Measurements from ENCODE around the gene TLCD5.

The TLCD5 gene

DNA sequence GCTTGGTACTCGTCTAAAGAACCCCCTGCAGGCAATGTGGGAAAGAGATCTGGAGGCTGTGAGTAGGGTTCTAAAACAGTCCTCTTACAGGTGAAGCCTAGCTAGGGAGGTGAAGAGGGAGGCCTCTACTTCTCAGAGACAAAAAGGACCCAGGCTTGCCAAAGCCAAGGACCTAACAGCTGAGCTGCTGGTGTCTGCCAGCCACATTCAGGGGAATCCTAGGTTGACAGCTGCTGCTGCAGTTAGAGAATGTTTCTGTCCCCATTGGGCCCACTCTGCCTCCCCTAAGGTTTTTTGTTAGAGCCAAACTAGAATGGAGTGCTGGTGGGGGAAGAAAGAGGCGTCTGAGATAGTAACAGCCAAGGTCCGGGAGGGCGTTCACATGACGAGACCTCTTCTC lies 26.6 kb upstream of the TLCD5 start:
- TF ChIP-seq, protein P1, sequence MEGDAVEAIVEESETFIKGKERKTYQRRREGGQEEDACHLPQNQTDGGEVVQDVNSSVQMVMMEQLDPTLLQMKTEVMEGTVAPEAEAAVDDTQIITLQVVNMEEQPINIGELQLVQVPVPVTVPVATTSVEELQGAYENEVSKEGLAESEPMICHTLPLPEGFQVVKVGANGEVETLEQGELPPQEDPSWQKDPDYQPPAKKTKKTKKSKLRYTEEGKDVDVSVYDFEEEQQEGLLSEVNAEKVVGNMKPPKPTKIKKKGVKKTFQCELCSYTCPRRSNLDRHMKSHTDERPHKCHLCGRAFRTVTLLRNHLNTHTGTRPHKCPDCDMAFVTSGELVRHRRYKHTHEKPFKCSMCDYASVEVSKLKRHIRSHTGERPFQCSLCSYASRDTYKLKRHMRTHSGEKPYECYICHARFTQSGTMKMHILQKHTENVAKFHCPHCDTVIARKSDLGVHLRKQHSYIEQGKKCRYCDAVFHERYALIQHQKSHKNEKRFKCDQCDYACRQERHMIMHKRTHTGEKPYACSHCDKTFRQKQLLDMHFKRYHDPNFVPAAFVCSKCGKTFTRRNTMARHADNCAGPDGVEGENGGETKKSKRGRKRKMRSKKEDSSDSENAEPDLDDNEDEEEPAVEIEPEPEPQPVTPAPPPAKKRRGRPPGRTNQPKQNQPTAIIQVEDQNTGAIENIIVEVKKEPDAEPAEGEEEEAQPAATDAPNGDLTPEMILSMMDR (conservative IDR thresholded peaks at IDR 0.05) = no peak
- no peak overlapping the region; the same call in 1 of the 2 replicates for H3K27ac ChIP-seq

DNA sequence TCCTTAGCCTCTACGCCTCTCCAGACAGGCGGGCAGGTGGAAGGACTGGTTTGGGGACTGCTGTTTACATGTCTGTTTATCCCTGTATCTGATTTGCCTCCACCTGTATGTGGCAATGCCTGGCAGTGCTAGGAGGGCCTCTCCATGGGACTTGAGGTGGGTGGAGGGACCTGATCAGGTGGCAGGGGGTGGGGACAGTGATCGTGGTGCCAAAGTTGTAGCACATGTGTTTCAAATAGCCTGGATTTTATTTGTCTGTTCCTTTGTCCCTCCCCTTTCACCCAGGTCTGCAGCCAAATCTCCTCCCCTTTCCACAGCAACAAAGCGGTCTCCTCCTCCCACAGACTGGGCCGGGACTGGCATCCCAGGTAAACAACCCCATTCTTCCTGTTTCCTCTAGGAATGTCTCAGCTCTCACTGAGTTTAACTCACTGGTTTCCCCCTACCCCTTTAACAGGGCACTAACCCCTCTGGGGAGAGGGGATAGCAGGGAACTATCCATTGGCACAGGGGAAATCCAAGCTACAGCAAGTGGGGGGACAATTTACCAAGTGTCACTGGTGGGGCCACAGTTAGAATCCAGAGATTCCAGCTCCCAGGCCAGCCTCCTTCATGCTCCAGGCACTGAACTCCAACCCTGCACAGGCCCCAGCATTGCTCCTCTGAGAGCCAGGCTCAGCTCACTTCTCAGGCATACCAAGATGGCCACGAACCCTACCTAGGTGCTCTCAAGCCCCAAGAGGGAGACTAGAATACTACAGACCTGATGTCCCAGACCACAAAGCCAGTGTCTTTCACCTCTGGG lies 22.9 kb upstream of the TLCD5 start:
- TF ChIP-seq, protein P1 (conservative IDR thresholded peaks at IDR 0.05) = no peak
- H3K27ac ChIP-seq = peak overlapping the region; percentile 96

DNA sequence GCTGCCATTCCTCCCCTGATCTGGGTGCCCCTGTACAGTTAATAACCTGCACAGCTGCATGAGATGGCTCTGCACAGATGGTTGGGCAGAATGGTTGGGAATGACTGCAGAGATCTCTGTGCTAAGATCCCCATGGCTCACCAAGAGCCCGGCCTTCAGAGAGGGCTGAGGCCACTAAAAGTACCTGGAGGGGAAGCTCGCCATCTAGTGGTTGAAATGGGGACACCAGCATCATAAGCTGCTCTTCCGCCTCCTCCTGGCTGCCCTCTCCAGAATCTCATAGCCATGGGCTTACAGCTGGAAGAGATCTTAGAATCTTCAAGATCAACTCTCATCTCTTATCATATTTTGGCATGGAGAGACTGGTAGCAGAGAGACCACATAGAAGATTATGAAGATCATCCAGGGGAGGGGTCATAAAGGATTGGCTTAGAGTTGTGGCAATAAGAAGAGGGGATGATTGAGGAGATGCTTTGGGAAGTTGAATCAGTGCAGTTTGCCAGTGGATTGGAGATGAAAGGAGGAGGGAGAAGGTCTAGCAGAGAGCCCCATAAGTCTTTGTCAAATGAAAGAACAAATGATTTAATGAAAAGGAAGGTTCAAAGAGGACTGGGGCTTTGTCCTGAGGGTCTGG lies 22.0 kb upstream of the TLCD5 start:
- TF ChIP-seq, protein P1 (conservative IDR thresholded peaks at IDR 0.05) = peak; percentile 77
- H3K27ac ChIP-seq = peak overlapping the region; percentile 96

DNA sequence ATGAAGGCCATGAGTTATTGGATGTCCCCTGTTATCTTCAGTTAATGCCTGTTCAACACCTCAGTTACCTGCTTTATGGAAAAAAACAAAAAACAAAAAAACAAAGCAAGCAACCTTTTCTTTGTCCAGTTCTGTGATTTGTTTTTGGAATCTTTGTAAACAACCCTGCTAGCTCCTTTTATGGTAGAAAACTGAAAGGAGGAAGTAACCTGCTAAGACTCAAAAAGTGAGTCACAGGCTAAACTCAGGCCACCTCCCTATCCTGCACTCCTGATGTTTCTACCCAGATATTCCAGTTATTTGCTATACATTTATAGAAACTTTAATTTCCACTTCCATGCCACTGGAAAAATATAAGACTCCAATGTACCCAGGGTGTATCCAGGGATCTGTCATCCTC lies 20.6 kb upstream of the TLCD5 start:
- H3K27ac ChIP-seq = peak overlapping the region; percentile 96; the same call in 1 of the 2 replicates
- TF ChIP-seq, protein P1 (conservative IDR thresholded peaks at IDR 0.05) = no peak

DNA sequence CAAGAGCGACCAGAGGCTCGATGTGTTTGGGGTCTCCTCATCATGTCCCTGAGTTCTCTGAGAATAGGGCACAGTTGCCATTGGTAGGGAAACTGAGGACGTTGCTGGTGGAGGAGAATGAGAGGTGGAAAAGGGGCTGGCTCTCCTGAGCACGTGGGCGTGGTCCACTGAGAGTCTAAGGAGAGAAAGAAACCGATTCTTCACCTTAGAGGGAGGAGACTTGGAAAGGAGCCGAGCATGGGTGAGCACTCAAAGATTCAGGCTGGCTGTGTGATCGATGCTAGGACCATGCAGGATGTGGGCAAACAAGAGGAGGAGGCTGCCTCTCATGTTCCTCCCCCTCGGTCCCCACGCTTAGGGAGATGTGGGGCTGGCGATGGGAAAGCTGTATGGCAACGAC lies 19.8 kb upstream of the TLCD5 start:
- no peak overlapping the region for H3K27ac ChIP-seq
- TF ChIP-seq, protein P1 (conservative IDR thresholded peaks at IDR 0.05) = no peak

DNA sequence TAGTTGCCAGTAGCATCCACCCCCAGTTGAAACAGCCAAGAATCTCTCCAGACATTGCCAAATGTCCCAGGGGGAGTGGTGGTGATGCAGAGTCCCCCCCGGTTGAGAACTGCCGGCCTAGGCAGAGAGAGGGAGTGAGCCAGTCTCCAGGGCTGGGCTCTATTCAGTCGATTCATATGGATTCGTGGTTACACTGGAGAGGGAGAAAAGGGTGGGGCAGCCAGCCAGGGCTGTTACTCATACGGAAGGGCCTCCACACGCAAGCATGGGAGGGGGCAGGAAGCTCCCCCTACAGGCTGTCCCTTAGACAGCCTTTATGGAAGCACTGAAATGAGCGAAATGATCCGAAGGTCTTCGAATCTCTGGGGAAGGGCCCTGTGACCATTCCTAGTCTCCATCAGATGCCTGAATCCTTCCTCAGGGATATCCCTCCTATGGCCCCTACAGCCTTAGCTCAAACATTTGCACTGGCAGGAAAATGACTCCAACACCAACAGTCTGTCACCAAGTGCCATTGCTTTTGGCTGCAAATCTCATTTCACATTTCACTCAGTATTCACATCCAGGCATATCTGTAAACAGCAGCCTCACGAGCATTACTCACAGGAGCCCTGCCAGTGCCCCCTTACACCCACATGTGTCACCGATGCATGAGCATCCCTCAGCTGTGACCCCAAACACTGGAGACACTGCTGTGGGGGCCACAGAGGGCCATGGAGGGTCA lies 18.4 kb upstream of the TLCD5 start:
- TF ChIP-seq, protein P1 (conservative IDR thresholded peaks at IDR 0.05) = no peak
- no peak overlapping the region for H3K27ac ChIP-seq

DNA sequence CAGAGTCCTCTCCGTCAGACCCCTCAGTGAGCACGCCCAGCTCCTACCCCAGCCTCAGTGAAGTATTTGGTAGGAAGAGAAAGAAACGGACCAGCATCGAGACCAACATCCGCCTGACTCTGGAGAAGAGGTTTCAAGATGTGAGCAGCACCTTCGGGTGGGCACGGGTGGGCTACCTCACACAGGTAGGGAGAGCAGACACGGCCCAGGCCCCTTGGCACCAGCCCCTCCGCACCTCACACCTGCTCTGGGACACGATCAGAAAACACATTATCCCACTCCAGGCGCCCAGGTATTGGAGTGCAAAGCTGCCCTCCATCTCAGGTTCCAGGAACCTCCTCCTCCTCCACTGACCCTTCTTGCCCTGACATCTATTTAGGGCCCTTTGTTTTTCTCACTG lies 17.6 kb upstream of the TLCD5 start:
- TF ChIP-seq, protein P1 (conservative IDR thresholded peaks at IDR 0.05) = no peak
- no peak overlapping the region for H3K27ac ChIP-seq
